ENCODE results near the gene FGF14. TPM values are rescaled to one million over a fixed set of nuclear protein-coding genes. Genes with fewer than 3 reads are reported as not detected.

The FGF14 gene
- total RNA-seq, 1 donor from 2014 or later = not detected

- Mint-ChIP-seq H3K9me3 (no peaks in the 10 kb centered on the region), H3K4me1 (ENCODE audit: low read depth) (no peaks in the 10 kb centered on the region), H3K4me3 (no peak overlapping the region), H3K36me3 (ENCODE audit: low read depth) (no peaks in the 10 kb centered on the region), H3K27ac (no peak overlapping the region), H3K27me3 (ENCODE audit: insufficient read depth) (no peaks in the 10 kb centered on the region)
- DNase-seq (ENCODE audit: low spot score) = no peak
- intact Hi-C loops (cut with micrococcal nuclease) = no loop called here
Measured at GRCh38 chr13:101746513-101746912, 655.3 kb downstream of the FGF14 start.

GRCh38 chr13:101739382-101740178 is 662.3 kb downstream of the FGF14 start:
- H3K27ac Mint-ChIP-seq = no peak overlapping the region
- no peaks in the 10 kb centered on the region for H3K9me3 Mint-ChIP-seq
- H3K4me3 Mint-ChIP-seq = no peak overlapping the region
- intact Hi-C loops (cut with micrococcal nuclease) = no loop called here
- H3K27me3 Mint-ChIP-seq (ENCODE audit: insufficient read depth) = no peaks in the 10 kb centered on the region
- DNase-seq (ENCODE audit: low spot score) = no peak
- H3K4me1 Mint-ChIP-seq (ENCODE audit: low read depth) = no peaks in the 10 kb centered on the region
- H3K36me3 Mint-ChIP-seq (ENCODE audit: low read depth) = no peaks in the 10 kb centered on the region

- intact Hi-C loops (cut with micrococcal nuclease) = no loop called here
- no peaks in the 10 kb centered on the region for H3K9me3 Mint-ChIP-seq
- no peak for DNase-seq (ENCODE audit: low spot score)
- no peak overlapping the region for H3K27ac Mint-ChIP-seq
- H3K27me3 Mint-ChIP-seq (ENCODE audit: insufficient read depth) = no peaks in the 10 kb centered on the region
- no peak overlapping the region for H3K4me3 Mint-ChIP-seq
- no peaks in the 10 kb centered on the region for H3K4me1 Mint-ChIP-seq (ENCODE audit: low read depth)
- no peaks in the 10 kb centered on the region for H3K36me3 Mint-ChIP-seq (ENCODE audit: low read depth)
Measured at GRCh38 chr13:101738336-101738735, 663.5 kb downstream of the FGF14 start.

GRCh38 chr13:101736566-101736965 is 665.3 kb downstream of the FGF14 start:
- intact Hi-C loops (cut with micrococcal nuclease) = no loop called here
- Mint-ChIP-seq H3K9me3 (no peaks in the 10 kb centered on the region), H3K27me3 (ENCODE audit: insufficient read depth) (no peaks in the 10 kb centered on the region), H3K4me3 (no peak overlapping the region), H3K36me3 (ENCODE audit: low read depth) (no peaks in the 10 kb centered on the region), H3K27ac (no peak overlapping the region), H3K4me1 (ENCODE audit: low read depth) (no peaks in the 10 kb centered on the region)
- no peak for DNase-seq (ENCODE audit: low spot score)

- Mint-ChIP-seq H3K36me3 (ENCODE audit: low read depth) (no peaks in the 10 kb centered on the region), H3K4me1 (ENCODE audit: low read depth) (no peaks in the 10 kb centered on the region), H3K9me3 (no peaks in the 10 kb centered on the region), H3K4me3 (no peak overlapping the region), H3K27me3 (ENCODE audit: insufficient read depth) (no peaks in the 10 kb centered on the region), H3K27ac (no peak overlapping the region)
- no peak for DNase-seq (ENCODE audit: low spot score)
- intact Hi-C loops (cut with micrococcal nuclease) = no loop called here
Measured at GRCh38 chr13:101730420-101731000, 671.3 kb downstream of the FGF14 start.

GRCh38 chr13:101728615-101729014 is 673.2 kb downstream of the FGF14 start:
- intact Hi-C loops (cut with micrococcal nuclease) = no loop called here
- no peak for DNase-seq (ENCODE audit: low spot score)
- no peaks in the 10 kb centered on the region for H3K27me3 Mint-ChIP-seq (ENCODE audit: insufficient read depth)

GRCh38 chr13:101728021-101728420 is 673.8 kb downstream of the FGF14 start:
- Mint-ChIP-seq H3K27ac (no peak overlapping the region), H3K27me3 (ENCODE audit: insufficient read depth) (no peaks in the 10 kb centered on the region), H3K4me3 (no peak overlapping the region), H3K4me1 (ENCODE audit: low read depth) (no peaks in the 10 kb centered on the region), H3K36me3 (ENCODE audit: low read depth) (no peaks in the 10 kb centered on the region), H3K9me3 (peaks cover 5% of the 10 kb centered on the region)
- intact Hi-C loops (cut with micrococcal nuclease) = no loop called here
- DNase-seq (ENCODE audit: low spot score) = no peak

More at GRCh38 chr13:101728615-101729014, 673.2 kb downstream of the FGF14 start:
- Mint-ChIP-seq H3K36me3 (ENCODE audit: low read depth) (no peaks in the 10 kb centered on the region), H3K27ac (no peak overlapping the region), H3K4me3 (no peak overlapping the region), H3K9me3 (peaks cover under 1% of the 10 kb centered on the region), H3K4me1 (ENCODE audit: low read depth) (no peaks in the 10 kb centered on the region)

- peaks cover 5% of the 10 kb centered on the region for H3K9me3 Mint-ChIP-seq
- intact Hi-C loops (cut with micrococcal nuclease) = no loop called here
- H3K36me3 Mint-ChIP-seq (ENCODE audit: low read depth) = no peaks in the 10 kb centered on the region
- DNase-seq (ENCODE audit: low spot score) = no peak
- no peak overlapping the region for H3K4me3 Mint-ChIP-seq
- H3K4me1 Mint-ChIP-seq (ENCODE audit: low read depth) = no peaks in the 10 kb centered on the region
- H3K27me3 Mint-ChIP-seq (ENCODE audit: insufficient read depth) = no peaks in the 10 kb centered on the region
- H3K27ac Mint-ChIP-seq = no peak overlapping the region
Measured at GRCh38 chr13:101727118-101727517, 674.7 kb downstream of the FGF14 start.

- intact Hi-C loops (cut with micrococcal nuclease) = no loop called here
- H3K27me3 Mint-ChIP-seq (ENCODE audit: insufficient read depth) = no peaks in the 10 kb centered on the region
Measured at GRCh38 chr13:101726681-101727080, 675.2 kb downstream of the FGF14 start.

GRCh38 chr13:101718496-101718895 is 683.4 kb downstream of the FGF14 start:
- Mint-ChIP-seq H3K36me3 (ENCODE audit: low read depth) (no peaks in the 10 kb centered on the region), H3K9me3 (peaks cover 3% of the 10 kb centered on the region), H3K27me3 (ENCODE audit: insufficient read depth) (no peaks in the 10 kb centered on the region), H3K27ac (no peak overlapping the region), H3K4me3 (no peak overlapping the region), H3K4me1 (ENCODE audit: low read depth) (no peaks in the 10 kb centered on the region)
- intact Hi-C loops (cut with micrococcal nuclease) = no loop called here
- DNase-seq (ENCODE audit: low spot score) = no peak

More at GRCh38 chr13:101726681-101727080, 675.2 kb downstream of the FGF14 start:
- Mint-ChIP-seq H3K4me3 (no peak overlapping the region), H3K27ac (no peak overlapping the region), H3K9me3 (peaks cover 5% of the 10 kb centered on the region), H3K4me1 (ENCODE audit: low read depth) (no peaks in the 10 kb centered on the region), H3K36me3 (ENCODE audit: low read depth) (no peaks in the 10 kb centered on the region)
- no peak for DNase-seq (ENCODE audit: low spot score)

GRCh38 chr13:101717353-101717752 is 684.5 kb downstream of the FGF14 start:
- DNase-seq (ENCODE audit: low spot score) = no peak
- no peak overlapping the region for H3K27ac Mint-ChIP-seq
- H3K4me1 Mint-ChIP-seq (ENCODE audit: low read depth) = no peaks in the 10 kb centered on the region
- H3K9me3 Mint-ChIP-seq = no peaks in the 10 kb centered on the region
- H3K27me3 Mint-ChIP-seq (ENCODE audit: insufficient read depth) = no peaks in the 10 kb centered on the region
- no peak overlapping the region for H3K4me3 Mint-ChIP-seq
- H3K36me3 Mint-ChIP-seq (ENCODE audit: low read depth) = no peaks in the 10 kb centered on the region
- intact Hi-C loops (cut with micrococcal nuclease) = no loop called here

GRCh38 chr13:101714195-101714594 is 687.7 kb downstream of the FGF14 start:
- intact Hi-C loops (cut with micrococcal nuclease) = no loop called here
- DNase-seq (ENCODE audit: low spot score) = no peak
- Mint-ChIP-seq H3K36me3 (ENCODE audit: low read depth) (no peaks in the 10 kb centered on the region), H3K4me1 (ENCODE audit: low read depth) (no peaks in the 10 kb centered on the region), H3K27ac (no peak overlapping the region), H3K4me3 (no peak overlapping the region), H3K9me3 (no peaks in the 10 kb centered on the region), H3K27me3 (ENCODE audit: insufficient read depth) (no peaks in the 10 kb centered on the region)

GRCh38 chr13:101712026-101712348 is 689.9 kb downstream of the FGF14 start:
- Mint-ChIP-seq H3K36me3 (ENCODE audit: low read depth) (no peaks in the 10 kb centered on the region), H3K9me3 (no peaks in the 10 kb centered on the region), H3K27ac (no peak overlapping the region), H3K4me3 (no peak overlapping the region), H3K27me3 (ENCODE audit: insufficient read depth) (peaks cover 1% of the 10 kb centered on the region), H3K4me1 (ENCODE audit: low read depth) (no peaks in the 10 kb centered on the region)
- intact Hi-C loops (cut with micrococcal nuclease) = no loop called here
- DNase-seq (ENCODE audit: low spot score) = no peak
